Neuronal stem cell (in vitro differentiated cells): Measurements from ENCODE around the gene DSC2.

Source experiments
- DNase-seq: peaks from one replicate; pipeline ENCODE4 v3.0.0-alpha.2; 2013; ENCODE audit warnings: low spot score
- H2AFZ ChIP-seq: one replicate; pipeline ENCODE4 v1.6.1; 2013; ENCODE audit warnings: mild to moderate bottlenecking, low read length, inconsistent platforms
- H2AK5ac ChIP-seq: 2 replicates; pipeline ENCODE4 v1.6.1; 2013; ENCODE audit warnings: low read depth, mild to moderate bottlenecking, inconsistent platforms, low read length, moderate library complexity, mixed read lengths
- H2BK120ac ChIP-seq: 2 replicates; pipeline ENCODE4 v1.6.1; 2013; ENCODE audit warnings: low read depth, mild to moderate bottlenecking, inconsistent platforms, low read length, moderate library complexity, mixed read lengths
- H2BK12ac ChIP-seq: one replicate; pipeline ENCODE4 v1.6.1; 2013; ENCODE audit warnings: low read length, inconsistent platforms
- H2BK15ac ChIP-seq: 2 replicates; pipeline ENCODE4 v1.6.1; 2013; ENCODE audit warnings: mild to moderate bottlenecking, low read length, inconsistent platforms, mixed read lengths
- H2BK5ac ChIP-seq: one replicate; pipeline ENCODE4 v1.6.1; 2013; ENCODE audit warnings: inconsistent platforms, mild to moderate bottlenecking, low read length, moderate library complexity
- H3K14ac ChIP-seq: one replicate; pipeline ENCODE4 v1.6.1; 2013; ENCODE audit warnings: low read length, inconsistent platforms
- H3K18ac ChIP-seq: 2 replicates; pipeline ENCODE4 v1.6.1; 2013; ENCODE audit warnings: low read length, inconsistent platforms
- H3K23ac ChIP-seq: 2 replicates; pipeline ENCODE4 v1.6.1; 2013; ENCODE audit warnings: low read depth, mild to moderate bottlenecking, mixed read lengths, low read length, inconsistent platforms; ENCODE audit not compliant: poor library complexity
- H3K27ac ChIP-seq: replicated peaks from 3 replicates; pipeline ENCODE4 v1.5.1; 2013; ENCODE audit warnings: low read length, inconsistent platforms
- H3K27me3 ChIP-seq, 3 experiments: 2 replicates each; pipeline ENCODE4 v1.6.1; 2013; ENCODE audit warnings: low read length in 3 of 3, mild to moderate bottlenecking in 2 of 3, inconsistent platforms in 1 of 3, low read depth in 1 of 3, mixed read lengths in 1 of 3, moderate library complexity in 1 of 3; ENCODE audit not compliant: control insufficient read depth in 3 of 3, insufficient read depth in 3 of 3
- H3K36me3 ChIP-seq, 2 donors: replicated peaks in 1 of 2; 2 replicates each; pipeline ENCODE4 v1.6.1; 2013; ENCODE audit warnings: low read length in 2 of 2; ENCODE audit not compliant: control insufficient read depth in 2 of 2, insufficient read depth in 2 of 2
- H3K4ac ChIP-seq: 2 replicates; pipeline ENCODE4 v1.6.1; 2013; ENCODE audit warnings: inconsistent platforms, mild to moderate bottlenecking, low read length, moderate library complexity
- H3K4me1 ChIP-seq, 2 donors: 1 replicate in 1 of 2; 2 replicates in 1 of 2; pipeline ENCODE4 v1.6.1; 2013; ENCODE audit warnings: low read length in 2 of 2, low read depth in 1 of 2; ENCODE audit not compliant: control insufficient read depth in 2 of 2, insufficient read depth in 1 of 2
- H3K4me2 ChIP-seq: one replicate; pipeline ENCODE4 v1.6.1; 2013; ENCODE audit warnings: mild to moderate bottlenecking, low read length, inconsistent platforms; ENCODE audit not compliant: insufficient read depth, poor library complexity, severe bottlenecking
- H3K4me3 ChIP-seq, 2 donors: 2 replicates each; pipeline ENCODE4 v1.5.1; 2013; ENCODE audit warnings: low read length in 2 of 2, mild to moderate bottlenecking in 2 of 2, inconsistent platforms in 1 of 2, moderate library complexity in 1 of 2
- H3K79me1 ChIP-seq: one replicate; pipeline ENCODE4 v1.6.1; 2013; ENCODE audit warnings: low read depth, mild to moderate bottlenecking, inconsistent platforms, low read length, moderate library complexity
- H3K9ac ChIP-seq: one replicate; pipeline ENCODE4 v1.6.1; 2013; ENCODE audit warnings: mild to moderate bottlenecking, low read depth, low read length, inconsistent platforms; ENCODE audit not compliant: poor library complexity
- H3K9me3 ChIP-seq, 2 donors: replicated peaks in 1 of 2; 2 replicates each; pipeline versions ENCODE3 to v1.6.1; 2013; ENCODE audit warnings: low read length in 2 of 2, mild to moderate bottlenecking in 2 of 2, inconsistent platforms in 1 of 2, low read depth in 1 of 2, mixed read lengths in 1 of 2, moderate library complexity in 1 of 2; ENCODE audit not compliant: control insufficient read depth in 2 of 2, insufficient read depth in 1 of 2
- H4K8ac ChIP-seq: one replicate; pipeline ENCODE4 v1.6.1; 2013; ENCODE audit warnings: low read depth, mild to moderate bottlenecking, inconsistent platforms, low read length, moderate library complexity
- H4K91ac ChIP-seq: one replicate; pipeline ENCODE4 v1.6.1; 2013; ENCODE audit warnings: low read length, low read depth, mild to moderate bottlenecking, inconsistent platforms; ENCODE audit not compliant: poor library complexity
- WGBS, 2 donors: extraction: QIAGEN DNeasy Blood & Tissue Kit; methylation state at CpG; one replicate each; pipeline ENCODE4 v1.1.7; 2013; ENCODE audit warnings: missing lambda C conversion rate in 2 of 2, mixed read lengths in 1 of 2; ENCODE audit not compliant: insufficient read length in 2 of 2, insufficient replicate concordance in 1 of 2; ENCODE audit errors: extremely low coverage in 2 of 2; 5-methylcytosine and 5-hydroxymethylcytosine counted together

Gene DSC2

GRCh38 chr18:31112804-31113203, 10.6 kb upstream of the DSC2 start:
- Histone ChIP-seq H3K18ac (no peak overlapping the region), H3K4me1 (no peaks in the 10 kb centered on the region), H3K27ac (no peak overlapping the region), H2AK5ac (no peak overlapping the region), H2BK120ac (no peak overlapping the region), H3K36me3 (no peaks in the 10 kb centered on the region), H2BK12ac (no peak overlapping the region), H2BK5ac (no peak overlapping the region), H3K4ac (no peak overlapping the region), H2BK15ac (no peak overlapping the region), H3K79me1 (no peaks in the 10 kb centered on the region), H3K23ac (no peak overlapping the region), H3K14ac (no peak overlapping the region), H2AFZ (no peak overlapping the region), H4K91ac (no peak overlapping the region), H3K9ac (no peak overlapping the region), H3K4me2 (no peak overlapping the region), H3K9me3 (no peaks in the 10 kb centered on the region), H3K4me3 (no peak overlapping the region), H3K27me3 (peaks cover 0 to 20% (median 0%) of the 10 kb centered on the region in 3 experiments), H4K8ac (no peak overlapping the region)
- DNase-seq: no peak
- no CpG with 5 or more reads among the region's 2 CpGs for WGBS, 2 donors

GRCh38 chr18:31105733-31106132, 3.5 kb upstream of the DSC2 start:
- Histone ChIP-seq H3K27me3 (peaks cover 0 to 21% (median 0%) of the 10 kb centered on the region in 3 experiments), H3K36me3 (no peaks in the 10 kb centered on the region), H3K18ac (no peak overlapping the region), H4K8ac (no peak overlapping the region), H2BK12ac (no peak overlapping the region), H2AK5ac (no peak overlapping the region), H3K4me3 (no peak overlapping the region), H2BK15ac (no peak overlapping the region), H3K4ac (no peak overlapping the region), H3K4me1 (peaks cover 0 to 1% of the 10 kb centered on the region in 2 donors), H2BK5ac (no peak overlapping the region), H2AFZ (no peak overlapping the region), H3K9ac (no peak overlapping the region), H3K4me2 (no peak overlapping the region), H3K9me3 (no peaks in the 10 kb centered on the region), H3K27ac (no peak overlapping the region), H3K79me1 (no peaks in the 10 kb centered on the region), H3K23ac (no peak overlapping the region), H4K91ac (no peak overlapping the region), H3K14ac (no peak overlapping the region), H2BK120ac (no peak overlapping the region)
- WGBS, 2 donors: no CpG with 5 or more reads among the region's 3 CpGs
- no peak for DNase-seq

- H3K36me3 ChIP-seq: no peaks in the 10 kb centered on the region
- no peak overlapping the region for H2BK120ac ChIP-seq
- H3K4me1 ChIP-seq: peaks cover 0 to 3% of the 10 kb centered on the region in 2 donors
- H3K9me3 ChIP-seq: no peaks in the 10 kb centered on the region
- H3K4me3 ChIP-seq: no peak overlapping the region
- DNase-seq: no peak
- no peak overlapping the region for H3K4me2 ChIP-seq
- H2BK15ac ChIP-seq: no peak overlapping the region
- H3K9ac ChIP-seq: no peak overlapping the region
- no peak overlapping the region for H2AFZ ChIP-seq
- H3K27ac ChIP-seq: no peak overlapping the region
- H3K4ac ChIP-seq: no peak overlapping the region
- no peak overlapping the region for H3K14ac ChIP-seq
- no peak overlapping the region for H3K18ac ChIP-seq
- no CpG with 5 or more reads among the region's 3 CpGs for WGBS, 2 donors
- H3K27me3 ChIP-seq: peaks cover 0 to 29% (median 0%) of the 10 kb centered on the region in 3 experiments
- H2BK5ac ChIP-seq: no peak overlapping the region
- H3K79me1 ChIP-seq: peaks cover 2% of the 10 kb centered on the region
- H4K91ac ChIP-seq: no peak overlapping the region
- H3K23ac ChIP-seq: no peak overlapping the region
- H2AK5ac ChIP-seq: no peak overlapping the region
- H4K8ac ChIP-seq: no peak overlapping the region
- H2BK12ac ChIP-seq: no peak overlapping the region
These were observed 2.2 kb upstream of the DSC2 start for GRCh38 chr18:31104444-31104843.

- no peaks in the 10 kb centered on the region for H3K36me3 ChIP-seq
- no peak overlapping the region for H2BK15ac ChIP-seq
- H3K27ac ChIP-seq: no peak overlapping the region
- H2BK12ac ChIP-seq: no peak overlapping the region
- H3K79me1 ChIP-seq: peaks cover 2% of the 10 kb centered on the region
- H2AK5ac ChIP-seq: no peak overlapping the region
- no peak overlapping the region for H3K23ac ChIP-seq
- no peak overlapping the region for H4K91ac ChIP-seq
- no peak overlapping the region for H3K4me2 ChIP-seq
- no peak overlapping the region for H2BK5ac ChIP-seq
- no peak overlapping the region for H3K18ac ChIP-seq
- H3K27me3 ChIP-seq: peaks cover 0 to 31% (median 0%) of the 10 kb centered on the region in 3 experiments
- no peaks in the 10 kb centered on the region for H3K9me3 ChIP-seq
- H2AFZ ChIP-seq: no peak overlapping the region
- no peak for DNase-seq
- no peak overlapping the region for H3K4me3 ChIP-seq
- no peak overlapping the region for H4K8ac ChIP-seq
- no peak overlapping the region for H3K9ac ChIP-seq
- H3K4me1 ChIP-seq: peaks cover 0 to 3% of the 10 kb centered on the region in 2 donors
- no peak overlapping the region for H3K4ac ChIP-seq
- WGBS, 2 donors: no CpG with 5 or more reads among the region's 3 CpGs
- no peak overlapping the region for H3K14ac ChIP-seq
- no peak overlapping the region for H2BK120ac ChIP-seq
These were observed 1.2 kb upstream of the DSC2 start for GRCh38 chr18:31103423-31103822.
